SIG-M5 (cell line): ENCODE measurements around the gene ADNP.

Experiments
- DNase-seq: peaks from one replicate; lab custom pipeline; 2025; lab: John Stamatoyannopoulos, UW

Gene ADNP

GRCh38 chr20:50848846-50849673 lies 82.2 kb downstream of the ADNP start:
- no peak for DNase-seq

- DNase-seq, result no peak
Measured at GRCh38 chr20:50848341-50848808, 82.9 kb downstream of the ADNP start.

GRCh38 chr20:50845566-50846215 lies 85.5 kb downstream of the ADNP start:
- DNase-seq, result no peak

GRCh38 chr20:50844430-50845100 lies 86.7 kb downstream of the ADNP start:
- no peak for DNase-seq

- no peak for DNase-seq
Measured at GRCh38 chr20:50843331-50844276, 87.6 kb downstream of the ADNP start.

- DNase-seq, result no peak
Measured at GRCh38 chr20:50842821-50843220, 88.4 kb downstream of the ADNP start.
